Glomerular visceral epithelial cell (primary cell): ENCODE results near the gene PGAM2.
"Not testable (repeated sequence)": the region's sequence is repeated elsewhere in the genome, so short reads cannot be mapped to it uniquely, and the experiment has no call there.

Experiments used
- DNase-seq: peaks from one replicate; pipeline ENCODE4 v3.0.0-alpha.2; 2016; ENCODE audit errors: extremely low spot score

The PGAM2 gene

GRCh38 chr7:44029433-44029832, 35.9 kb downstream of the PGAM2 start:
- DNase-seq, result not testable (repeated sequence)

- not testable (repeated sequence) for DNase-seq
Observed at GRCh38 chr7:44022796-44023467, 42.4 kb downstream of the PGAM2 start.

- DNase-seq, result not testable (repeated sequence)
Observed at GRCh38 chr7:44022069-44022468, 43.3 kb downstream of the PGAM2 start.

GRCh38 chr7:44019825-44020224, 45.5 kb downstream of the PGAM2 start:
- DNase-seq, result not testable (repeated sequence)

- DNase-seq, result peak; percentile 96
Observed at GRCh38 chr7:44018857-44019807, 46.2 kb downstream of the PGAM2 start.

GRCh38 chr7:44015090-44015489, 50.3 kb downstream of the PGAM2 start:
- not testable (repeated sequence) for DNase-seq
